ENCODE results near the gene CD164. TPM values are rescaled to one million over a fixed set of nuclear protein-coding genes. Genes with fewer than 3 reads are reported as not detected.

The CD164 gene
- 100 to 1,000 TPM; 354 to 370 TPM for total RNA-seq

- Mint-ChIP-seq H3K27ac (peak within 1 kb of the TSS; percentile 99), H3K36me3 (ENCODE audit: low read depth) (peaks cover 44% of the 10 kb centered on the region), H3K4me1 (peaks cover 37% of the 10 kb centered on the region), H3K4me3 (peak within 1 kb of the TSS; percentile 93), H3K27me3 (peaks cover 3% of the 10 kb centered on the region), H3K9me3 (no peaks in the 10 kb centered on the region)
- ChIA-PET POLR2A (interaction anchor here (0.7 to 5.4 kb wide), 52 partner anchors 10 to 1492 kb away, joined by 3 to 132 read pairs (median 5); partner anchors contain the start of genes AFG1L, AMD1, ARMC2 and CEP57L1), CTCF (interaction anchor here (0.5 to 6.0 kb wide), 23 partner anchors 9 to 658 kb away, joined by 3 to 96 read pairs (median 5); partner anchors contain the start of genes AK9, CEP57L1, FIG4 and MICAL1)
- DNase-seq, result peak; percentile 94
These were observed at the start of gene CD164 for GRCh38 chr6:109381747-109382575. CD164 (minus strand) TSS chr6:109382467; CDS start chr6:109382378, 89 bp downstream.

GRCh38 chr6:109429496-109429895 is 47.2 kb upstream of the CD164 start:
- Mint-ChIP-seq H3K9me3 (no peaks in the 10 kb centered on the region), H3K27ac (no peak overlapping the region), H3K27me3 (peaks cover 9% of the 10 kb centered on the region), H3K36me3 (ENCODE audit: low read depth) (no peaks in the 10 kb centered on the region), H3K4me3 (no peak overlapping the region), H3K4me1 (no peaks in the 10 kb centered on the region)
- ChIA-PET POLR2A (no interaction called here), CTCF (no interaction called here)
- DNase-seq, result no peak

- ChIA-PET CTCF (interaction anchor here (0.7 kb wide), 1 partner anchor 80 kb away, joined by 3 read pairs; no protein-coding TSS in a partner anchor), POLR2A (interaction anchor here (0.6 kb wide), 1 partner anchor 56 kb away, joined by 3 read pairs; no protein-coding TSS in a partner anchor)
- H3K4me3 Mint-ChIP-seq, result no peak overlapping the region
- no peak overlapping the region for H3K27ac Mint-ChIP-seq
- no peaks in the 10 kb centered on the region for H3K9me3 Mint-ChIP-seq
- H3K4me1 Mint-ChIP-seq, result no peaks in the 10 kb centered on the region
- no peak for DNase-seq
- no peaks in the 10 kb centered on the region for H3K36me3 Mint-ChIP-seq (ENCODE audit: low read depth)
- peaks cover 9% of the 10 kb centered on the region for H3K27me3 Mint-ChIP-seq
These were observed 46.7 kb upstream of the CD164 start for GRCh38 chr6:109428889-109429477.

GRCh38 chr6:109424946-109425345 is 42.7 kb upstream of the CD164 start:
- Mint-ChIP-seq H3K4me3 (no peak overlapping the region), H3K9me3 (no peaks in the 10 kb centered on the region), H3K36me3 (ENCODE audit: low read depth) (no peaks in the 10 kb centered on the region), H3K4me1 (no peaks in the 10 kb centered on the region), H3K27ac (no peak overlapping the region), H3K27me3 (peaks cover 3% of the 10 kb centered on the region)
- DNase-seq, result no peak
- POLR2A ChIA-PET, result no interaction called here
- CTCF ChIA-PET, result no interaction called here

GRCh38 chr6:109421184-109421583 is 38.9 kb upstream of the CD164 start:
- H3K4me1 Mint-ChIP-seq, result no peaks in the 10 kb centered on the region
- peaks cover 2% of the 10 kb centered on the region for H3K27me3 Mint-ChIP-seq
- DNase-seq, result no peak
- no peak overlapping the region for H3K4me3 Mint-ChIP-seq
- POLR2A ChIA-PET, result no interaction called here
- H3K9me3 Mint-ChIP-seq, result no peaks in the 10 kb centered on the region
- H3K36me3 Mint-ChIP-seq (ENCODE audit: low read depth), result no peaks in the 10 kb centered on the region
- no peak overlapping the region for H3K27ac Mint-ChIP-seq
- CTCF ChIA-PET, result interaction anchor here (0.6 kb wide), 1 partner anchor 618 kb away, joined by 3 read pairs; no protein-coding TSS in a partner anchor

- H3K9me3 Mint-ChIP-seq, result no peaks in the 10 kb centered on the region
- H3K36me3 Mint-ChIP-seq (ENCODE audit: low read depth), result no peaks in the 10 kb centered on the region
- H3K27me3 Mint-ChIP-seq, result peaks cover 2% of the 10 kb centered on the region
- H3K4me3 Mint-ChIP-seq, result no peak overlapping the region
- H3K27ac Mint-ChIP-seq, result no peak overlapping the region
- ChIA-PET POLR2A (no interaction called here), CTCF (interaction anchor here (0.6 kb wide), 1 partner anchor 618 kb away, joined by 3 read pairs; no protein-coding TSS in a partner anchor)
- no peak for DNase-seq
- no peaks in the 10 kb centered on the region for H3K4me1 Mint-ChIP-seq
These were observed 38.5 kb upstream of the CD164 start for GRCh38 chr6:109420751-109421150.

GRCh38 chr6:109417646-109418045 is 35.4 kb upstream of the CD164 start:
- ChIA-PET CTCF (no interaction called here), POLR2A (no interaction called here)
- no peak overlapping the region for H3K4me3 Mint-ChIP-seq
- DNase-seq, result no peak
- H3K9me3 Mint-ChIP-seq, result no peaks in the 10 kb centered on the region
- no peaks in the 10 kb centered on the region for H3K4me1 Mint-ChIP-seq
- no peak overlapping the region for H3K27ac Mint-ChIP-seq
- no peaks in the 10 kb centered on the region for H3K36me3 Mint-ChIP-seq (ENCODE audit: low read depth)
- H3K27me3 Mint-ChIP-seq, result peaks cover 6% of the 10 kb centered on the region

GRCh38 chr6:109411034-109411433 is 28.8 kb upstream of the CD164 start:
- Mint-ChIP-seq H3K4me1 (no peaks in the 10 kb centered on the region), H3K36me3 (ENCODE audit: low read depth) (no peaks in the 10 kb centered on the region), H3K9me3 (no peaks in the 10 kb centered on the region), H3K4me3 (no peak overlapping the region), H3K27me3 (peaks cover 19% of the 10 kb centered on the region), H3K27ac (no peak overlapping the region)
- CTCF ChIA-PET, result no interaction called here
- POLR2A ChIA-PET, result no interaction called here
- no peak for DNase-seq

GRCh38 chr6:109406196-109406595 is 23.9 kb upstream of the CD164 start:
- no peaks in the 10 kb centered on the region for H3K4me1 Mint-ChIP-seq
- peaks cover 8% of the 10 kb centered on the region for H3K27me3 Mint-ChIP-seq
- DNase-seq, result no peak
- no peak overlapping the region for H3K27ac Mint-ChIP-seq
- no peak overlapping the region for H3K4me3 Mint-ChIP-seq
- H3K9me3 Mint-ChIP-seq, result no peaks in the 10 kb centered on the region
- POLR2A ChIA-PET, result no interaction called here
- no peaks in the 10 kb centered on the region for H3K36me3 Mint-ChIP-seq (ENCODE audit: low read depth)
- CTCF ChIA-PET, result no interaction called here

- POLR2A ChIA-PET, result interaction anchor here (2.6 kb wide), 1 partner anchor 14 kb away, joined by 13 read pairs; the partner anchor contains the start of gene CD164
- CTCF ChIA-PET, result interaction anchor here (1.1 to 2.0 kb wide), 2 partner anchors 11 to 643 kb away, joined by 3 to 5 read pairs; no protein-coding TSS in a partner anchor
- Mint-ChIP-seq H3K27ac (no peak overlapping the region), H3K9me3 (no peaks in the 10 kb centered on the region), H3K4me3 (no peak overlapping the region), H3K36me3 (ENCODE audit: low read depth) (no peaks in the 10 kb centered on the region), H3K4me1 (peaks cover 5% of the 10 kb centered on the region), H3K27me3 (peaks cover 1% of the 10 kb centered on the region)
- DNase-seq, result no peak
These were observed 14.8 kb upstream of the CD164 start for GRCh38 chr6:109397020-109397419.

GRCh38 chr6:109396046-109396718 is 13.9 kb upstream of the CD164 start:
- POLR2A ChIA-PET, result interaction anchor here (2.6 kb wide), 1 partner anchor 13 kb away, joined by 13 read pairs; the partner anchor contains the start of gene CD164
- no peaks in the 10 kb centered on the region for H3K36me3 Mint-ChIP-seq (ENCODE audit: low read depth)
- H3K9me3 Mint-ChIP-seq, result no peaks in the 10 kb centered on the region
- no peak for DNase-seq
- peaks cover 7% of the 10 kb centered on the region for H3K4me1 Mint-ChIP-seq
- no peak overlapping the region for H3K27ac Mint-ChIP-seq
- H3K4me3 Mint-ChIP-seq, result no peak overlapping the region
- H3K27me3 Mint-ChIP-seq, result peaks cover 1% of the 10 kb centered on the region
- CTCF ChIA-PET, result interaction anchor here (1.1 to 2.0 kb wide), 3 partner anchors 11 to 644 kb away, joined by 3 to 5 read pairs (median 3); no protein-coding TSS in a partner anchor

GRCh38 chr6:109393886-109394281 is 11.6 kb upstream of the CD164 start:
- H3K27me3 Mint-ChIP-seq, result peaks cover 1% of the 10 kb centered on the region
- no peak for DNase-seq
- ChIA-PET CTCF (interaction anchor here (0.7 to 4.6 kb wide), 2 partner anchors 11 to 269 kb away, joined by 10 to 26 read pairs; partner anchors contain the start of gene CD164), POLR2A (interaction anchor here (0.7 to 1.0 kb wide), 4 partner anchors 8 to 12 kb away, joined by 4 to 5 read pairs (median 4); partner anchors contain the start of gene CD164)
- H3K27ac Mint-ChIP-seq, result no peak overlapping the region
- peaks cover 11% of the 10 kb centered on the region for H3K4me1 Mint-ChIP-seq
- no peak overlapping the region for H3K4me3 Mint-ChIP-seq
- no peaks in the 10 kb centered on the region for H3K9me3 Mint-ChIP-seq
- H3K36me3 Mint-ChIP-seq (ENCODE audit: low read depth), result no peaks in the 10 kb centered on the region

Data from activated CD4-positive, alpha-beta memory T cell treated with anti-CD3 and anti-CD28 coated beads, Interleukin-2, amount 10 ng/mL, durations not matched to agents 7 days and 5 days (primary cell).